ENCODE data around the gene NEB. TPM values are rescaled to one million over a fixed set of nuclear protein-coding genes. Genes with fewer than 3 reads are reported as not detected.

Gene NEB
- total and polyA plus RNA-seq, 2 of the 4 experiments (the other 2 are of a cell fraction), result under 0.01 TPM; not detected in 1

GRCh38 chr2:151644580-151644979 lies 89.7 kb downstream of the NEB start:
- H3K4me1 ChIP-seq (ENCODE audit: control insufficient read depth, insufficient read depth, low read length), result no peaks in the 10 kb centered on the region
- no peak overlapping the region for H3K56ac ChIP-seq (ENCODE audit: extremely low read depth, insufficient read depth, low read length)
- no peak overlapping the region for H3K27ac ChIP-seq (ENCODE audit: insufficient read depth, low read length)
- no peak overlapping the region for H3K4me2 ChIP-seq (ENCODE audit: low read depth, low read length)
- no peak overlapping the region for H3K9ac ChIP-seq (ENCODE audit: low read depth, low read length)
- no peak overlapping the region for H4K91ac ChIP-seq (ENCODE audit: insufficient read depth, low read depth, low read length)
- no peaks in the 10 kb centered on the region for H3K9me3 ChIP-seq (ENCODE audit: control insufficient read depth, insufficient read depth, low read length)
- no peak overlapping the region for H3K18ac ChIP-seq (ENCODE audit: low read depth, low read length)
- no TSS peak for BruUV-seq (replicated peaks)
- no peaks in the 10 kb centered on the region for H3K9me1 ChIP-seq (ENCODE audit: insufficient read depth, low read length)
- H4K5ac ChIP-seq (ENCODE audit: low read depth, low read length), result no peak overlapping the region
- no peak overlapping the region for H2BK15ac ChIP-seq (ENCODE audit: low read depth, low read length)
- ChIA-PET POLR2A (ENCODE audit: unreplicated experiment) (no interaction called here), CTCF (no interaction called here)
- no peak overlapping the region for H2AK9ac ChIP-seq (replicated peaks; ENCODE audit: low read depth, low read length, poor library complexity)
- in situ Hi-C loops (cut with MboI; ENCODE audit: low sequenced_read_pairs), result no loop called here
- H3K79me1 ChIP-seq (ENCODE audit: low read depth in 1 of 2, low read length in 2 of 2), result no peaks in the 10 kb centered on the region
- no CpG with 5 or more reads among the region's 2 CpGs for WGBS, 2 experiments (ENCODE audit: extremely low coverage in 2 of 2, insufficient read length in 1 of 2)
- no peak overlapping the region for H2AK5ac ChIP-seq (ENCODE audit: low read depth, low read length)
- no peak overlapping the region for H3K4ac ChIP-seq (ENCODE audit: low read depth, low read length)
- no peaks in the 10 kb centered on the region for H3K27me3 ChIP-seq (ENCODE audit: control insufficient read depth, insufficient read depth, low read length)
- TF ChIP-seq BHLHE40 (IDR thresholded peaks at IDR 0.05; ENCODE audit: low read depth, low read length) (no peak), SMC3 (IDR thresholded peaks at IDR 0.05; ENCODE audit: low read depth, low read length) (no peak), FOS (IDR thresholded peaks at IDR 0.05; ENCODE audit: low read depth, low read length) (no peak), MAFK (IDR thresholded peaks at IDR 0.05; ENCODE audit: low read depth, low read length) (no peak), RCOR1 (IDR thresholded peaks at IDR 0.05; ENCODE audit: insufficient replicate concordance, low read length) (no peak), ELK1 (IDR thresholded peaks at IDR 0.05; ENCODE audit: borderline replicate concordance, low read depth, low read length) (no peak), NFE2L2 (IDR thresholded peaks at IDR 0.05; ENCODE audit: low read depth, low read length) (no peak), CHD1 (IDR thresholded peaks at IDR 0.05; ENCODE audit: low read depth, low read length) (no peak), MXI1 (IDR thresholded peaks at IDR 0.05; ENCODE audit: borderline replicate concordance, low read depth, low read length) (no peak), RFX5 (IDR thresholded peaks at IDR 0.05; ENCODE audit: low read depth, low read length) (no peak), CEBPB (IDR thresholded peaks at IDR 0.05; ENCODE audit: low read depth, low read length) (no peak)
- H3K36me3 ChIP-seq (ENCODE audit: control insufficient read depth, insufficient read depth, low read length), result no peaks in the 10 kb centered on the region
- H2AFZ ChIP-seq (replicated peaks; ENCODE audit: low read length, poor library complexity), result no peak overlapping the region
- H4K20me1 ChIP-seq (ENCODE audit: insufficient read depth, low read length), result no peaks in the 10 kb centered on the region
- no peak overlapping the region for H4K8ac ChIP-seq (ENCODE audit: low read depth in 2 of 2, low read length in 2 of 2)
- H3K23ac ChIP-seq (ENCODE audit: low read depth, low read length), result no peak overlapping the region
- ATAC-seq (ENCODE audit: low read depth) (no peak), DNase-seq (no peak)
- dilution Hi-C loops (cut with HindIII; ENCODE audit: low sequenced_read_pairs, unreplicated experiment), result no loop called here
- H2BK20ac ChIP-seq (ENCODE audit: low read depth, low read length), result no peak overlapping the region
- H3K14ac ChIP-seq (replicated peaks; ENCODE audit: low read depth, low read length), result no peak overlapping the region
- H3K4me3 ChIP-seq (ENCODE audit: insufficient read depth, low read depth, low read length), result no peak overlapping the region
- no peak overlapping the region for H2BK5ac ChIP-seq (ENCODE audit: low read depth, low read length, poor library complexity, severe bottlenecking)
- intact Hi-C loops (cut with micrococcal nuclease), result no loop called here
- no peak overlapping the region for H2BK120ac ChIP-seq (ENCODE audit: low read depth, low read length)

All from IMR-90 (cell line).